Fibroblast of lung (primary cell): ENCODE data around the gene C15orf39.

ENCODE experiments used
- CTCF ChIP-seq, 2 donors: IDR thresholded peaks in 1 of 2; conservative IDR thresholded peaks in 1 of 2; 1 replicate in 1 of 2; 2 replicates in 1 of 2; pipeline ENCODE4 v1.5.1; 2011 to 2012; ENCODE audit warnings: low read length in 2 of 2, control low read depth in 1 of 2, inconsistent platforms in 1 of 2, low read depth in 1 of 2, mild to moderate bottlenecking in 1 of 2
- EZH2 ChIP-seq: IDR thresholded peaks from 2 replicates; pipeline ENCODE4 v1.5.1; 2012; ENCODE audit warnings: low read length, control low read depth, mild to moderate bottlenecking; ENCODE audit errors: missing control alignments

DNA sequence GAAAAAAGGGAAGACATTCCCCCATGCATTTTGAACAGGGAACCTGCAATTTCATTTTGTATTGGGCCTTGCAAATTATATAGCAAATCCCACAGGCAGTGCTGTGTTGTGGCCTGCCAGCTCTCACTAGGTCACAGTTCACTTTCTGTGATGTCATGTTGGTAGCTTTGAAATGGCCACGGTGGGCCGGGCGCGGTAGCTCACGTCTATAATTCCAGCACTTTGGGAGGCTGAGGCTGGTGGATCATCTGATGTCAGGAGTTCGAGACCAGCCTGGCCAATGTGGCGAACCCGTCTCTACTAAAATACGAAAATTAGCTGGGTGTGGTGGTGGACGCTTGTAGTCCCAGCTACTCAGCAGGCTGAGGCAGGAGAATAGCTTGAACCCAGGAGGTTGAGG lies 27.0 kb upstream of the C15orf39 start:
- TF ChIP-seq EZH2: no peak
- no peak for TF ChIP-seq CTCF (conservative IDR thresholded peaks at IDR 0.05 in 1 of 2, IDR thresholded peaks at IDR 0.05 in 1 of 2; ENCODE audit: low read depth in 1 of 2, low read length in 2 of 2)
